HG03575 (cell line): ENCODE results near the gene RAPGEF3.

ENCODE experiments used
- ATAC-seq: cut with Tn5 transposase; IDR thresholded peaks from one replicate; pipeline ENCODE4 v1.9.1; 2021; ENCODE audit not compliant: unreplicated experiment, insufficient number of reproducible peaks, low FRiP score; ENCODE audit errors: extremely low read depth

RAPGEF3 gene

DNA sequence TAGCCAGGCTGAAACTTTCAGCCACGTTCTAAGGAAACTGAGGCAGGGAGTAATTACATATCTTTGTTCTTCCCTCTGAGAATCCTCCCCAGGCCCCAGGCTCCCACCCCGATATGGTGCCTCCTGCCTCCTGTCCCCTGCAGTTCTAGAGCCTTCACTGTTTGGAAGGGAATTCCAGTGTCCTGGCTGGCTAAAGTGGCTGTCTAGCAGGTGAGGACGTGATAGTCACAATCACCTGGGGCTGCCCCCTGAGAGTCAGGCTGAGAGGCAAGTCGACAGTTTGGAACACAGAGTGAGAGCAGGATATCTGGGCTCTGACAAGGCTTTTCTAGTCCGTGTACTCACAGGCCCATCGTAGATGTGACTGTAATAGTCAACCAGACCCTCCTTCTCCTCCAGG lies 46.5 kb downstream of the RAPGEF3 start:
- ATAC-seq = no peak

DNA sequence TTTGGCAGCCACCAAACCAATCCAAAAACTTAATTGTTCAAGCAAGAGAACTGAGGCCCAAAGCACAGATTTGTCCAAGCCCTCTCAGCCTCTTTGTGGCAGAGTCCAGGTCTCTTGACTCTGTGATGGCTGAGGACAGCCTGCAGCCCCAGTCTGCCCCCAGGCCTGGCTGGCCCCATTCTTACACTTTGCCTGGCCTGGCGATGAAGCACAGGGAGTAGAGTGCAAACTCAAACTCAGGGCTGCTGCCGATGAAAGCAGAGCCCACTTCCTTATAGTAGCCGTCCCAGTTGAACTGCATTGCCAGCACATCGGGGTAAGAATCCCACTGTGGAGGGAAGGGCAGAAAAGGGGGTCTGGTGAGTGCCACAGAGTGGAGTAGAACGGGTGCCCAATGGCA lies 47.2 kb downstream of the RAPGEF3 start:
- no peak for ATAC-seq

DNA sequence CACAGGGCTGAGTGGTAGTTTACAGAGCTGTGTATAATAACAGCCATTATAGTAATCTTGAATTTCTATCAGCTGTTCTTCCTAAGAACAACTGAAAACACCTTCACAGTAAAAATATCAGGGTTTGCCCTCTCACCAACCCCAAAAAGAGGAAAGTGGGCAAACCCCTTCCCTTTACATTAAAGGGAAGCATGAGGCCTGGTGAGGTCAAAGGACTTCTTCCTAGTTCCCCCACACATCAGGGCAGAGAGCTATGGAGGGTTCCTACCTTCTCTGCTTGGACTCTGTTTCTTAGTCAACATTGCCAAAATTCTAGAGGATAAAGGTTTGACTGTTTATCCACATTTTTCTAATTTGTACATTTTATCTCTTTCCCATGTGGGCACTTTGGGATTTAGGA lies 48.4 kb downstream of the RAPGEF3 start:
- no peak for ATAC-seq

DNA sequence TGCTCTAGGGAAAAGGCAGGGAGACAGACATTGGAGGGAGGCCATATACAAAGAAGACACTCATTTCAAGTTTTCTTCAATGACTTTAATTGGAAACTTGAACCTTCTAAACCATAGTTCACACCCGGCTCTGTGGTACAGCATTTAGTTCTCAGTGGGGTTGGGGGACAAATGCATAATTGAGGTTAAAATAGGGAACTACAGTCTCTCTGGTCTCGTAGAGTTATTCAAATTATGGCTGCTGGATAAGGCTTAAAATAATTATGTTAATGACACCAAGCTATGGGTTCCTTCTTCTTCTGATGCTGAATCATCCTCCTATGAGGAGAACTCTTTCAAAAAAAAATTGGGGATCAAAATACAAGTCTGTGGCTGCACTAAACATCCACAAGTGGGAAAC lies 49.0 kb downstream of the RAPGEF3 start:
- ATAC-seq = no peak

DNA sequence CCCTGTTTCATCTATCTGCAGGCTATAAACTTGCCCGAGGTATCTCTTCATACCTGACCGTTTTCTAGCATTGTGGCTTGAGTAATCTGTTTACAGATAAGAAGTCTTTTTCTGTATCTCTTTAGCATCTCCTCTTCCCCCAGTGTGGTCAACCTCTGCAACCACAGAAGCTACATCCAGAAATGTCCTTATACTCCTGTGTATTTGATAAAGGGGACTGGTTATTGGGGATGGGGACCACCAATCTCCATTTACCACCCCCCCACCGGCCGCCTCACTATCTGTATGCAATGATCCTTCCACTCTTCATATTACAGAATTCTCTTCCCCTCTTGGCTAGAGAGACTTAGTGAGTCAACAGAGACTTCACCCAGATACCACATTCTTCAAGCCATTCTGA lies 49.4 kb downstream of the RAPGEF3 start:
- no peak for ATAC-seq

- ATAC-seq = no peak
Measured at GRCh38 chr12:47707905-47708543, 50.7 kb downstream of the RAPGEF3 start.

DNA sequence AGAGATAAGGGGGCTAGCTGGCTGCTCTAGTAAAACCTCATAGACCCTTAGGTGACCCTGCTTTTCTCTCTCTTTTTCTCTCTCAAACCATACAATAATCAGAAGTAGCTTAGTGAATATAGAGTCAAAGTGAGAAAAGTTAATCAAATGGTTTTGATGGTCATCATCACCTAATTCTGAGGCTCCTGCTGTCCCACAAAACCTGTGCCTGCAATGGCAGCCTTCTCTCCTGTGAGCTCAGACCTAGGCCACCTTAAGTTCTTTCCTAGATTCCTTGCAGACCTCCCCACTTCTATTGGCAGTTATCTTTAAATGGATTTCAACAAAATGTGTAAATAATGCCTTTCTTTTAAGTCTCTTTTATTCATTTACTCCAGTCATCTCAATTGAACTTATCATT lies 51.3 kb downstream of the RAPGEF3 start:
- no peak for ATAC-seq

GRCh38 chr12:47705566-47706425 lies 52.9 kb downstream of the RAPGEF3 start, which contains the start of gene RPAP3:
Gene RPAP3 (minus strand): TSS chr12:47706030. CDS start chr12:47702840, 3,190 bp downstream.
- ATAC-seq = no peak

GRCh38 chr12:47705229-47705565 lies 53.5 kb downstream of the RAPGEF3 start:
- no peak for ATAC-seq

- ATAC-seq = no peak
Measured at GRCh38 chr12:47704719-47705118, 54.0 kb downstream of the RAPGEF3 start.

GRCh38 chr12:47700263-47700662 lies 58.4 kb downstream of the RAPGEF3 start:
- ATAC-seq = no peak

DNA sequence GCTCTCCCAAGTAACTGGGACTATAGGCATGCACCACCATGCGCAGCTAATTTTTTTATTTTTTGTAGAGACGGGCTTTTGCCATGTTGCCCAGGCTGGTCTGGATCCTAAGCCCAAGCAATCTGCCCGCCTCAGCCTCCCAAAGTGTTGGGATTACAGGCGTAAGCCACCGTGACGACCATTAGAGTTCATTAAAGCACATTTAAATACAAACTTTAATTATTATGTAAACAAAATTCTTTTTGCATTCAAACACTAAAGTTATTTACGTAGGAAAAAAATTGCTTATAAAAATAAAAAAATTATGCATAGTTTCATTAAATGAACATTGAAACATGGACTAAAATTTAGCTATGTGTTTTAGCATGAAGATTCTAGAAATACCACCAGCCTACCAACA lies 60.0 kb downstream of the RAPGEF3 start:
- ATAC-seq = no peak

DNA sequence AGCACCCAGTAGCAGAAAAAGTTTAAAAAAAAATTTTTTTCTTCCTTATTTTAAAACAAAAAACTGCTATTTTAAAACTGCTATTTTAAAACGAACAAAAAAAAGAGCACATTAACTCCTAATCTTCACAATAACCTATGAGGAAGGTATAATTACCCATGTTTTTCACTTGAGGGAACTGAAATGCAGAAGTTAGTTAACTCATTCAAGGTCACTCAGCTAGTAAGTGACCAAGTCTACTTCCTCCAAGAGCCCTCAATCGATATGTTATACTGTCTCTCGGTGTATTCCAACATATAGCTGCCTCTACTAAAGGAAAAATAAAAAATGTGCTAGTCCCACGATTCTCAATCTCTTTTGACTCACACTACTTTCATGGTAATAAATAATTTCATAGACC lies 60.6 kb downstream of the RAPGEF3 start:
- ATAC-seq = no peak

DNA sequence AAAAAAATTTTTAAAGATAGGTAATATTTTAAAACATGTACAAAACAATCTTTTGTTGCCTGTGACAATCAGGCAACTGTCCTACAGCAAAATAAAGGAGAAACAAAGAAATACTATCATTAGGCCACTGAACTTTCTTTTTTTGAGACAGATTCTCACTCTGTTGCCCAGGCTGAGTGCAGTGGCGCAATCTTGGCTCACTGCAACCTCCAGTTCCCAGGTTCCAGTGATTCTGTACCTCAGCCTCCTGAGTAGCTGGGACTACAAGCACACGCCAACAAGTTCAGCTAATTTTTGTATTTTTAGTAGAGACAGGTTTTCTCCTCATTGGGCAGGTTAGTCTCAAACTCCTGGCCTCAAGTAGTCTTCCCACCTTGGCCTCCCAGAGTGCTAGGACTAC lies 69.5 kb downstream of the RAPGEF3 start:
- no peak for ATAC-seq

GRCh38 chr12:47687636-47688035 lies 71.0 kb downstream of the RAPGEF3 start:
- no peak for ATAC-seq

- ATAC-seq = no peak
Measured at GRCh38 chr12:47686645-47687240, 71.9 kb downstream of the RAPGEF3 start.
